Measurements from ENCODE around the gene SDF4. TPM values are rescaled to one million over a fixed set of nuclear protein-coding genes. Genes with fewer than 3 reads are reported as not detected.
"Not testable (repeated sequence)": the region's sequence is repeated elsewhere in the genome, so short reads cannot be mapped to it uniquely, and the experiment has no call there.

SDF4 gene
- total RNA-seq, 1 donor from 2014 or later = 142 TPM

- peak; percentile 52 for DNase-seq (ENCODE audit: low read depth)
Measured at GRCh38 chr1:1181129-1181937, 50.5 kb downstream of the SDF4 start.

GRCh38 chr1:1179983-1180861 is 51.6 kb downstream of the SDF4 start:
- no peak for DNase-seq (ENCODE audit: low read depth)

DNA sequence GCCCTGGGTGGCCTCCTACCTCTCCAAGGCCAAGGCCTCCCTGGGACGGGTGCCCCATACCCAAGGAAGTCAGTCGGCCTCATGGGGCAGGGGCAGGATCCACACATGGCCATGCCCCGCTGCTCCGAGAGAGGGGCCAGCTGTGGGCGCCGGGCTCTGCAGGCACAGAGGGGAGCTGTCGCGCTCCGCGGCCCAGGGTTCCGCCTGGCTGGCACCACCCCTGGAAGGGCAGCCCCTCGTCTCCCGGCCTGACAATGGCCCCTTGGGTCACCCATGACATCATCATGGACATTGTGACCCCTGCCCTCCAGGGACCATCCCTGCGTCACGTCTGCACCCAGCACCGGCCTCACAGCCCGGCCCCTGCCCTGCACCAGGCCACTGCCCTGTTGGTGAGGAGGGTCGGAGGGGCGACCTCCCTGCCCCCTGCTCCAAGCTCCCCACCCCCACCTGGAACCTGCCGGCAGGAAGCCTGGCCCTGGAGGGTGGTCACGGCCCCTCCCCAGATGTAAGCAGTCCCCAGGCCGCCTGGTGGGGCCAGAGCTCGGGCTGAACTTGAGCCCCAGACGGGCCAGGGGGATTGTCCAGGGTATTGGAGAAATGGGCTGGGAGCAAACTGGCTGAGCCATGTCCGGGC is 52.3 kb downstream of the SDF4 start:
- no peak for DNase-seq (ENCODE audit: low read depth)

- no peak for DNase-seq (ENCODE audit: low read depth)
Measured at GRCh38 chr1:1178794-1179331, 52.9 kb downstream of the SDF4 start.

DNA sequence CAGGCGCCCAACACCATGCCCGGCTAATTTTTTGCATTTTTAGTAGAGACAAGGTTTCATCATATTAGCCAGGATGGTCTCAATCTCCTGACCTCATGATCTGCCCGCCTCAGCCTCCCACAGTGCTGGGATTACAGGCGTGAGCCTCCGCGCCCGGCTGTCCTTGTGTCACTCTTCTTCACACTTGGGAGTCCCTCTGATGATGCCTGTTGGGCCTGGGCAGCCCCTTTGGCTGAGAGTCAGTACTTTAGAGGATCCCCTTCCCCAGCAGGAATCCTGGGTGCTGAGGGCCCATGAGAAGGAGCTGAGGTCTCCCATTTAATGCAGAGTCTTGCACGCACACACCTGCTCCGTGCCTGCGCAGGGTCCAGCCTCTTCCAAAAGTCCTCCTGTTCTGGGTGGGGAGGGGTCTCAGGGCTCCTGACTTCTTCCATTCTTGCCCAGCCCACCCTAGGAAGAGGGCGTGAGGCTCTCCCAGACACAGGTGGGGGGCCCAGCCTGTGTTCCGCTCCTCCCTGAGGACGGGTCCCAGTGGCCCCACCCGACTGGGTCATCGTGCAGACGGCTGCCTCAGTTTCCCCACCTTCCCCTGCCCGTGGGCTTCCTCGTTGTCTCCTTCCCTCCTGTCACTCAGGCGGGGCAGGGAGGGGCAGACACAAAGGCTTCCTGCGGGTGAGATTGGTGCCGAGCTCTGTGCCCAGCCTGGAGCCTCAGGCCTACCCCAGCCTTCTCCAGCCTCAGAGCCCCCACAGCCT is 54.2 kb downstream of the SDF4 start:
- no peak for DNase-seq (ENCODE audit: low read depth)

- DNase-seq (ENCODE audit: low read depth) = no peak
Measured at GRCh38 chr1:1176931-1177330, 54.9 kb downstream of the SDF4 start.

DNA sequence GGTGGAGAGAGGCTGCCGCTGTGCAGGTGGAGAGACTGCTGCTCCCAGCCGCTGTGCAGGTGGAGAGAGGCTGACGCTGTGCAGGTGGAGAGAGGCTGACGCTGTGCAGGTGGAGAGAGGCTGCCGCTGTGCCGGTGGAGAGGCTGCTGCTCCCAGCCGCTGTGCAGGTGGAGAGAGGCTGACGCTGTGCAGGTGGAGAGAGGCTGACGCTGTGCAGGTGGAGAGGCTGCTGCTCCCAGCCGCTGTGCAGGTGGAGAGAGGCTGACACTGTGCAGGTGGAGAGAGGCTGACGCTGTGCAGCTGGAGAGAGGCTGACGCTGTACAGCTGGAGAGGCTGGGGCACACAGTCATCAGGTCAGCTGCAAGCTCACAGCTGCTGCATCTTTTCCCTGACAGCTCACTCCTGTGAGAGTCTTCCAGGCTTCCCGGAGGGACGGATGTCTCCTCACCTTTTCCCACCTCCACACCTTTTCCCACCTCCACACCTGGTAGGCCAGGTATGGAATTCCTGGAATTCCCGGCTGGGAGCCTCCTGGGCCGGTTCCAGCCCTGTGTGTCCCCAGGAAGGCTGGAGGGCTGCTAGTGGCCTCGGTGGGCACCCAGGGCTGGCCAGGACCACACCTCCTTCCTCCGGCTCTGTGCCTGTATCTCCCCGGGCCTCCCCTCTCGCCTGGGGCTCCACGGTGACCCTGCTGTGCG is 55.6 kb downstream of the SDF4 start:
- not testable (repeated sequence) for DNase-seq (ENCODE audit: low read depth)

DNA sequence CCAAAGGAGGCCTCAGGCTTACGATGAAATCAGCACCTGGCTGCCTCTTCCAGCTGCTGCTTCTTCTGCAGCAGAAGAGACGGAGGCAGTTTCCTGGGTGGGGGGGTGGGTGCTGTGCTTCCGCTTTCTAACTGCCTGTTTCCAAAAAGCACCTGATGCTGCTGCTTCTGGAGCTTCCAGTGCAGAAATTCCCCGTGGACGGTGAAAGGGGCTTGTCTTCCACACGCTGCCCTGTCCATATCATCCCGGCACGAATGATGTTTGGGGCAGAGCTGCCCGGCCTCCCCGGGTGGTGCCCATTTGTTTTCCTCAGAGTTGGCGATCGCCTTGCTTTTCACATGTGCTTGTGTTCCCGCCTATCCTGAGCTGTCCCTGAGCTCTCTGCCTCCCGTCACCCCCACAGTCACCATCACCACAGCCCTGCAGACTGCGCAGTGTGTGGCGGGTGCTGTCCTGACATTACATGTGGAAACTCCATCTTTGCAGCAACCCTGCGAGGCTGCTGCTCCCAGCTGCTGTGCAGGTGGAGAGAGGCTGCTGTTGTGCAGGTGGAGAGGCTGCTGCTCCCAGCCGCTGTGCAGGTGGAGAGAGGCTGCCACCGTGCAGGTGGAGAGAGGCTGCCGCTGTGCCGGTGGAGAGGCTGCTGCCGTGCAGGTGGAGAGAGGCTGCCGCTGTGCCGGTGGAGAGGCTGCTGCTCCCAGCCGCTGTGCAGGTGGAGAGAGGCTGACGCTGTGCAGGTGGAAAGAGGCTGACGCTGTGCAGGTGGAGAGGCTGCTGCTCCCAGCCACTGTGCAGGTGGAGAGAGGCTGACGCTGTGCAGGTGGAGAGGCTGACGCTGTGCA is 56.4 kb downstream of the SDF4 start:
- no peak for DNase-seq (ENCODE audit: low read depth)

DNA sequence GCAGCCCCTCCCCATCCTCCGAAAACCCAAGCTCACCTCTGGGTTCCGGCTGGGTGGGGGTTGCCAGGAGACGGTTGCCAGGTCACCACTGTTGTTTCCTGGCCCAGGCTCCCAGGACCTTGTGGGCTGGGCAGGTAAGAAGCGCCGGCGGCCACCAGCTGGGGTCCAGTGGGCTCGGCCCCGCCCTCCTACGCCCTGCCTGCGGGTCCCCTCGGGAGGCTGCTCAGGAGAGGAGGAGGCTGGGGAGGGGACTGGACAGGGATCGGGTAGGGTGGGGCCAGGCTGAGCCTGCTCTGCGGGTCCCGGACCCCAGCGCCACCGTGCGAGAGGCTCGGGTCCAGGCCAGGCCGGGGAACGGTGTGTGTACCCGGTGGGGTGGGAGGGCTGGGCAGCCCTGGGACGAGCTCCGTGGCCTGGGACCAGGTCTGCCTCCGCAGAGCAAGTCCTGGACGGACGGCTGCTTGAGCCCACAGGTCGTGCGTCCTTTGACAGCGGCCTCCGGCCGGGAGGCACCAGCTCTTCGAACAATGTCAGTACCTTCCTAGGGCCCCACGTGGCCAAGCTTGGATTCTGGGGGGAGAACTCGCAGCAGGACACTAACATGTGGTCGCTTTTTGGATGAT is 57.9 kb downstream of the SDF4 start, which contains the start of gene TTLL10:
Gene TTLL10, plus strand, starts transcription at position 88 of the 623 bp plus-strand sequence. CDS start 5,336 bp downstream, outside the sequence.
- DNase-seq (ENCODE audit: low read depth) = no peak

DNA sequence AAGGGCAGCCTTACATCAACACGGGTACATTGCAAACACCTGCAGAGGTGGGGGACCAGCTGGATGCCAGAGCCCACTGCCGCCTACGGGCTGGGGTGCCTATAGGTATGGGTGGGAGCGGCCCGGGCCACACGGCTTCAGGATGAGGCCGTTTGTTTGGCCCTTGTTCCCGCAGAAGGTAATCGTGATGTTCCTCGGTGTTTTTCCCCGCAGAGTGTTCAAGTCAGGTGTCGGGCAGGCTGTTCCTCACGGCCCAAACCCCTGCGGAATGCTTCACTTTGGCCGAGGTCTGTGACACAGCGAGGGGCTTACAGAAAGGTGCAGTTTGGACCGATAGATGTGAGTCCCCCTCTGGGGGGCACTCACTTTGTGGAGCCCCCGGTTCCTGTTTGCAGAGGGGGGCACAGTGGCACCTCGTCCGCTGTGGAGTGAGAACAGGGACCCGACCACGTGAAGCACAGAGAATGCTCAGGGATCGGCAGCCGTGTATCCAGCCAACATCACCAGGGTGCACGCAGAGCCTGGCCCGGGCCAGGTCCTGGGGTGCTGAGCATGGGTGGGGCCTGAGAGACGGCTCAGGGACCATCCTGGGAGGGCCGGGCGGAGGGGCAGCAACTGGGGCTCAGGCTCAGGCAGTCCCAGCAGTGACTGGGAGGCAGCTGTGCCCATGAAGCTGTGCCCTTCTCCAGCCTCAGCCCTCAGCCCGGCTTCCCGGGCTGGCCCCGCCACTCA is 58.6 kb downstream of the SDF4 start:
- no peak for DNase-seq (ENCODE audit: low read depth)

- DNase-seq (ENCODE audit: low read depth) = no peak
Measured at GRCh38 chr1:1171546-1172340, 60.1 kb downstream of the SDF4 start.

DNA sequence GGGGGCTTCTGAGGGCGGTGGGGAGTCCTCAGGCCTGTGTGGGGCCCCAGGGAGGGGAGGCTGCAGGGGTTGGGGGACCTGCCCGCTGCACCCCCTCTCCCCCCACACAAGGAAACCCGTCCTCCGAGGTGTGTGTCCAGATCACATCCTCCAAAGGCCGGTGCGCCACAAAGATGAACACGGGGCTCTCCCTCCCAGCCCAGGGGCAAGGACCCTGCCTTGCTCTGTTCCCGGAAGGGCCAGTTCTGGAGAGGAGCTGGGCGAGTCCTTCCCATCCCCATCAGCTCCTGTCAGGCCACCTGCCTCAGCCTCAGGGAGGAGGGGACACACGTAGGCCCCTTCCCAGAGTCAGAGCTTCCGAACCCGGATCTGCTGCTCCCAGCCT is 60.6 kb downstream of the SDF4 start:
- DNase-seq (ENCODE audit: low read depth) = no peak

DNA sequence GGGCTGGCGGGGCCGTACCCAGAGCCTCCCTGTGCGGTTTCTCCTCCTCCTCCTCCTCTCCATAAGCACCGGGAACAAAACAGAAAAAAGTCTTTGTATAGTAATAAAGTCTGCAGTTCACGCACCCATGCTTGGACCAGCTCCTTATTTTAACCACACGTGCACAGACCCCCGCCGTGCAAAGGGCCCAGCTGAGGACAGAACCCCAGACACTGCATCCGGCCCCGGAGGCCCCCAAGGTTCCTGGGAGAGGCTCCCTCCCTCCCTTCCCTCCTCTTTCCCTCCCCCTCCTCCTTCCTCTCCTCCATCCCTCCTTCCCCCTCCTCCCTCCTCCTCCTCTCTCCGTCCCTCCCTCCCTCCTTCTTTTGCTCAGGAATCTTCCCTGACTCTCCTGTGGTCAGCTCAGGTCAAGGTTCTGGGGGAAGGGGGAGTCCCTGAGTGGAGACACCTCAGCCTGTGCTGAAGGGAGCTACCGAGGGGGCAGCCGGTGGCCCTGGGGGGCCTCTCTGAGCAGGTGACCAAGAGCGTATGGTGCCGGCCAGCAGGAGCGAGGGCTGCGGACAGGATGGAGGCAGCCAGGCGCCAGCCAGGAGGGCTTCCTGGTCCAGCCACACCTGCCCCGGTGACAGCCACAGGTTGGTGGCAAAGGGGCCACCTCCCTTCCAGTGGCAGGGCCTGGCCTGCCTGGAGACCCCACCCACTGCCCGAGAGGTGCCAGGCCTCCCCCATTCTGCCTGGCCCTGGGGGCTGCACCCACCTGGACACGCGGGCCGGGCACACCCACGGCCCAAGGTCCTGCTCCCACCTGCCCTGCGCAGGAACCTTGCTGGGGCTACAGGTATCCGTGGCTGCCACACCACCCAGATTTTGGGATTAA is 61.3 kb downstream of the SDF4 start:
- DNase-seq (ENCODE audit: low read depth) = no peak

DNA sequence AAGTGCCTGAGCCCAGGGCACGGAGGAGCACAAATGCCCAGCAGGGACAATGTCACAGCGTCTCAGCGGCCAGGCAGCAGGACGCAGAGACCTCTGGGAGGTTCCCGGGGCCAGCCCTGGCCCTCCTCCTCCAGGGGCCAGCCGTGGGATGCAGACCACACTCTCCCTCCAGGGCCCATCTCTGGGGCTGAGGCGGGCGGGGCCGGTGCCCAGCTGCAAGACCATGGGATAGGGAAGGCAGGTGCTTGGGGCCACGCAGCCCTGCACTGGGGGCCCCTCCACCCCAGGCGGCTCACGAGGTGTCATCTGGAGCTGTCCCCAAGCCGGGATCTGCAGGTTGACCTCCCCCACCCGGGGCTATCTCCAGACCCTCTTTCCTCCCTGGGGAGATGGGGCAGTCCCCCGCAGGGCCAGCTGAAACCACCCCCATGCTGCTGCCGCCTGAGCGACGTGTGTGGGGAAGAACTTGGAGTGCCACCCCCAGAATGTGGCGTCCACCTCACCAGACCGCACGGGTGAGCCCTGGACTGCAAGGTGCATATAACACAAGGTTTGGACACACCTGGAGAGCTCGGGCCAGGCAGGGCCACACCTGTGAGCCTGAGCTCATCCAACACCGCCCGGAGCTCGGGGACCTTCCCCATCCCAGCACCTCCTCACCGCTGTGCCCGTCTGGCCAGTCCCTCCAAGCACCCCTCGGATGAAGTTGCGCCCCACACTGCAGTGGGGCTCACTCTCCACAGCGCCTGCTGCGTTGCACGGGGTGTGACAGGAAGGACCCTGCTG is 62.2 kb downstream of the SDF4 start:
- no peak for DNase-seq (ENCODE audit: low read depth)
